NCI-H2029 (cell line): ENCODE results near the gene SRRM4.
A peak's percentile ranks its signal among the peaks of the same experiment; 100 is the strongest.
"Not testable (repeated sequence)": the region's sequence is repeated elsewhere in the genome, so short reads cannot be mapped to it uniquely, and the experiment has no call there.

Experiments
- DNase-seq: peaks from one replicate; lab custom pipeline; 2025; lab: John Stamatoyannopoulos, UW

The SRRM4 gene

DNA sequence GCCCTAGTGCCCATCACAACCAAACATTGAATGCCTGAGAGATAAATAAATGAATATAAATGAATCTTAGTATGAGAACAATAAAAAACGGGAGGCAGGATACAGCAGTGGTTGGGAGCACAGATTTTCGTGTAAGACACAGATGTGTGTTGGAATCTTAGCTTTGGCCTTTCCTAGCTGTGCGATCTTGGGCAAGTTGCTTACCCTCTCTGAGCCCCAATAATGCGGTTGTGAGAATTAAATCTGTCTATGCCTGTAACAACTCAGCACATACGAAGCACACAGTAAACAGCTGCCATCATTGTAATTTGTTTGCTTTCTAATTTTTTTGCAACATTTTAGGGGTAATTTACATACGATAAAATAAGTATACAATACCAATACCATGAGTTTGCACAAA lies 89.8 kb downstream of the SRRM4 start:
- no peak for DNase-seq

DNA sequence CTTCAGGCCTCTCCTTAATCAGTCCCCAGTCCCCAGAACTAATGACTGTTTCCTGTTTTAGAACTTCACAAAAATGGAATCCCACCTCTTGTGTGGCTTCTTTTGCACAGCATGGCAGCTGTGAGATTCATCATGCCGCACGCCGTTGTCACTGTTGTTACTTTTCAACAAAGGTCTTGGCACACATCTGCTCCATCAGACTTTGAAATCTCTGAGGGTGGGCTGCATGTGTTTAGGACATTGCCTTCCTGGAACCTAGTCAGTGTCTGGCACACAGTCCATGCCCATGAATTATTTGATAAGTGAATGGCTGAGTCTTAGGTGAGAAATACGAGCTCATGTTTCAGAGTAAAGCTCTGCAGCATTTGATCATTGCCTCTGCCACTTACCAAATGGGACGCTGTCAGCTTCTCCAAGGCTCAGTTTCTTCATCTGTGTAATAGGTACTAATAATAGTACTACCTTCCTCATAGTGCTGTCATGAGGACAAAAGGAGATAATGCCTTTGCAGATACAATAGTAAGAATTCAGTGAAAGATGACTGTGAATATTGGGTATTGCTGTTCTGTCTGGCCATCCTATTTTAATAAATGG lies 90.4 kb downstream of the SRRM4 start:
- no peak for DNase-seq

DNA sequence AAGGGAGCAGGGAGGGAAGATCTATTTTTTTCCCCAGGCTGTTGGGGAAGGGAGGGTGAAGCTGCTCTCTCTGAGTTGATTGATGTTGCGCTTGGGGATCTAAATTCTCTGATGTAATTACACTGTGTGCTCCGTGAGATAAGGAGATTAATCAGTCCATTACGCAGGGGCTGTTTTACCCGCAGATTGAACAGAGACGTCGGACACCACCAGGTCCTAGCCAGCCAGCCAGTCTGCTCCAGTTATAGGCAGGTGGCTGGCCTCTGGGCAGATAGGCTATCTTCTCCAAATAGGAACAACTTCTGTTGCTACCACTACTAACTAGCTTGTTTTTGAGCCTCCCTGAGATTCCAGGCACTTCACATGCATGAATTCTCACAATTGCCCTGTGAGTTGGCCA lies 91.1 kb downstream of the SRRM4 start:
- no peak for DNase-seq

GRCh38 chr12:119075222-119075787 lies 94.0 kb downstream of the SRRM4 start:
- DNase-seq, result no peak

GRCh38 chr12:119075918-119076317 lies 94.6 kb downstream of the SRRM4 start:
- no peak for DNase-seq

- DNase-seq, result no peak
Measured at GRCh38 chr12:119079530-119079929, 98.2 kb downstream of the SRRM4 start.

DNA sequence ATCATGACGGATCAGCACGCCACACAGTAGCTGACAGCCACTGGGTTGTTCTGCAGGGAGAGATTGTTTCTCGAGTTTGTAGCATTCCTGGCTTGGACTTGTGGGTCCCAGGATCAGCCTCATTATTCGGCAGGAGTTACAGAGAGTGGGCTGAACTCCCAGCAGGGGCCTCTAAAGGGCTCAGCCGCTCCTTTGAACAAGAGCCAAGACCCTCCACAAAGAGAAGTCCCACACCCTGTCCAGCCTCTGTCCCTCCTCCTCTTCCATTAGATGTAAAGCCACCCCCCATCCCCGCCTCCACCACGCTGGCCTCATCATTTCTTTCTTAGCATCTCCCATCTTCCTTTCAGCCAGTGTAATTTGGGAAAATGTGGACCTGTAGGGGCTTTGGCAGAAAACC lies 100.7 kb downstream of the SRRM4 start:
- DNase-seq, result no peak

- peak; percentile 87 for DNase-seq
Measured at GRCh38 chr12:119082496-119082895, 101.2 kb downstream of the SRRM4 start.

DNA sequence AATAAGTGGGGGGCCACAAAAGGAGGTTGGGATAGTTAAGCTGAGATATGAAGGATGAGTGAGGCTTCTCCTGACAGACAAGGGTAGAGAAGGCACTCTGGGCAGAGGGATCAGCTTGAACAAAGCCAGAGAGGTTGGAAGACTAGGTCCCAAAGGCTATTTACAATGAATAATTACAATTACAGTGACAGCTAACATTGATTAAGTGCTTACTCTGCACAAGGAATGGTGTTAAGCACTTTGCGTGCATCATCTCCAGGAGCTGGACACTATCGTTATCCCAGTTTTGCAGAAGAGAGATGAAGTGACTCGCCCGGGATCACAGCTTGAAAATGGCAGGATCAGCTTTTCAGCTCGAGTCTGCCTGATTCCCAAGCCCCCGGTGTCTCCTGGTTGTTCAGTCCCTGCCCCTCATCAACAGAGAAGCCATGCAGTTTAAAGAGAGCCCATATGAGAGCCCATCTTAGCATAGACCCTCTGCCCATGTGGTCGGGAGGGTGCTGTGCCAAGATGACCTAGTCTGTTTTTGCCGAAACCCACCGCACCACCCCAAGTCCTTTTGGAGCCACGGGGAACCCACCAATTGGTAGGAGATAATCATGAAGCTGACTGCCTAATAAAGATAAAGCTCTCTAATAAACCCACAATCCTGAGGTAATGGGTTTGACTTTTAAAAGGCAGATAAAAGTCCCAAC lies 107.5 kb downstream of the SRRM4 start:
- no peak for DNase-seq

DNA sequence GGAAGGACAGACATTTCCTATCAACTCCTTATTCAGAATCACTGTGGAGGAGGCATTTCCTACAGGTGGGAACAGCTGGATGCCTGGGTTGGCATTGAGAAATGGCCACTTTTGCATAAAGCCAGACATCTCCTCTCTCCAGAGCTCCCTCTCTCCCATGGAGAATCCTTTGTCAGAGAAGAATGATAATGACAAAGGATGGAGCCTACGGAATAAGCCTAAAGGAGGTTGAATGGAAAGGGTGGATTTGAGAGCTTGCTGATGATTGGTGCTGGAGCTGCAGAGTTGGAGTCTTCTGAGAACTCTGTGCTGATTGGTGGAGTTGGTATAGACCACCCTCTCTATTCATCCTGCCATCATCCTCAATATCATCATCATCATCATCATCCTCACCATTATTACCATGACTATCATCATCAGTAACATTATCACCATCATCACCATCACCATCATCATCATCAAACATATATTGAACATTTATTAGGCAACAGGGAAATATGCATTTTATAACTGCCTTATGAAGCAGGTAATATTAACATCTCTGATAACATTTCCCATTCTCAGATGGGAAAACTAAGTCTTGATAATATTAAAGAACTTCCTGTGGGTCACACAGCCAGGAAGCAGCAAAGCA lies 108.2 kb downstream of the SRRM4 start:
- DNase-seq, result no peak

GRCh38 chr12:119090276-119090675 lies 108.9 kb downstream of the SRRM4 start:
- DNase-seq, result no peak

DNA sequence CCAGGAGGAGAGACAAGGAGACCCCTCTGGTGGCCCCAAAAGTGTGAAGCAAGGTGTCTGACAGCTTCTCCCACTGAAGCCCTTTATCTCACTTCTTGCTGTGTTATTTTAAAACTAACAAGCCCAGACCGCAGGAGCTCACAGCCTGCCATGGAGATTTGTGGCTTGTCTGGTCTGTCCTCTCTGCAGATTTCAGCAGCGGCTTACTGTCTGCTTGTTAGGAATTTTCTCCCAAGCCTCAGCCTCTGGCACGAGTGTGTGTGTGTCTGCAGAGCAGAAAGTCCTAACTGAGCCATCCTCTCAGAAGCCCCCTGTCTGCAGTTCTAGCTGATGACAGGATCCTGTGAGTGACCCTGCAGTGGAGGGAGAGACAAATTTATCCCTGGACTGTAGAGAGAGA lies 109.5 kb downstream of the SRRM4 start:
- DNase-seq, result no peak

GRCh38 chr12:119096429-119097202 lies 115.3 kb downstream of the SRRM4 start:
- no peak for DNase-seq

DNA sequence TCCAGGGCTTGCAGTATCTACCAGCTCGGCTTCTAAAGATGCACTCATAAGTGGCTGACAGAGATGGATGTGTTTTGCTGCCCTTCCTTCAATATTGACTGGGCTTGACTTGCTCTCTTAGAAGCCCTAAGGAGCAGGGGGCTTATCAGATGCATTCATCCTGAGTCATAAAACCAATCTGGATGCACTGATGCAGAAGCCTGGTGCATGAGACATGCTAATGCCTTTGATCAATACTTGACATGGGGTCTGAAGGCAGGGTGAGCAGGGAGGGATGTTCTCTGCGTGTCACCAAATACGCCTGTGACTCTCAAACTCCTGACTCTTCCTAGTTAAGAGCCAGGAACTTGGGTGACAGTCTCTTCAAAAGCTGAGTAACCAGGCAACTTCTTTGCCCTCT lies 119.6 kb downstream of the SRRM4 start:
- DNase-seq, result no peak

DNA sequence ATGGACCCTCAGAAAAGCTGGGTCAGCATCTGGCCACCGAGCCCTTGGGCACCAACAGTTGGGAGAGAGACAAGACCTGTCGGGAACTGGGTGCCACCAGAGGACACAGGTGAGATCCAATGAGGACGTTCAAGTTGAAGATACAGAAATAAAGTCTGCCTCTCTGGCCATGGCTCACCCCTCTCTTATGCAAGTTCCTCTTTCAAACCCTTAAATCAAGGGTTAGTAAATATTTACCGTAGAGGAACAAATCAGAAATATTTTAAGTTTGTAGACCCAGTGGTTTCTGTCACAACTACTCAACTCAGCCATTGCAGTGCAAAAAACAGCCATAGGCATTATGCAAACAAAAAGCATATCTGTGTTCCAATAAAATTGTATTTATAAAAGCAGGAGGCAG lies 120.9 kb downstream of the SRRM4 start:
- DNase-seq, result no peak

DNA sequence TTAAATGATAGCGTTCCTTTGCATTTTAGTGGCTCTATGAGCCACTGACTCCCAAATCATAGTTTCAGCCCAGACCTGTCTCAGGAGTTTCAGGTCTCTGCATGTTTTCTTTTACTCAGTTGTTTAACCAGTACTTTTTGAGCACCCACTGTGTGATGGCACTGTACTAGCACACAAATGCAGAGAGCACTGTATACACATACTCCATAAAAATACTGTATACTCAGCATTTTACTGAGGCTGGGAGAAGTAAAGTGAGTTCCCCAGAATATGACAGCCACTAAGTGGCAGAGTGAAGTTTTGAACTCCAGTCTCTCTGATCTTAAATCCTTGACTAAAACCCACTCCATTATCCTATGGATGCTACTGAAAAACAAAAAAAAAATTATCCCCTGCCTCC lies 121.4 kb downstream of the SRRM4 start:
- no peak for DNase-seq

DNA sequence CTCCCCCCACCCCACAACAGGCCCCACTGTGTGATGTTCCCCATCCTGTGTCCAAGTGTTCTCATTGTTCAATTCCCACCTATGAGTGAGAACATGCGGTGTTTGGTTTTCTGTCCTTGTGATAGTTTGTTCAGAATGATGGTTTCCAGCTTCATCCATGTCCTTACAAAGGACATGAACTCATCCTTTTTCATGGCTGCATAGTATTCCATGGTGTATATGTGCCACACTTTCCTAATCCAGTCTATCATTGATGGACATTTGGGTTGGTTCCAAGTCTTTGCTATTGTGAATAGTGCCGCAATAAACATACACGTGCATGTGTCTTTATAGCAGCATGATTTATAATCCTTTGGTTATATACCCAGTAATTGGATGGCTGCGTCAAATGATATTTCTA lies 123.6 kb downstream of the SRRM4 start:
- DNase-seq, result not testable (repeated sequence)

GRCh38 chr12:119113496-119113986 lies 132.2 kb downstream of the SRRM4 start:
- no peak for DNase-seq

- DNase-seq, result no peak
Measured at GRCh38 chr12:119114294-119114693, 133.0 kb downstream of the SRRM4 start.

GRCh38 chr12:119115296-119115905 lies 134.1 kb downstream of the SRRM4 start:
- DNase-seq, result peak; percentile 52

DNA sequence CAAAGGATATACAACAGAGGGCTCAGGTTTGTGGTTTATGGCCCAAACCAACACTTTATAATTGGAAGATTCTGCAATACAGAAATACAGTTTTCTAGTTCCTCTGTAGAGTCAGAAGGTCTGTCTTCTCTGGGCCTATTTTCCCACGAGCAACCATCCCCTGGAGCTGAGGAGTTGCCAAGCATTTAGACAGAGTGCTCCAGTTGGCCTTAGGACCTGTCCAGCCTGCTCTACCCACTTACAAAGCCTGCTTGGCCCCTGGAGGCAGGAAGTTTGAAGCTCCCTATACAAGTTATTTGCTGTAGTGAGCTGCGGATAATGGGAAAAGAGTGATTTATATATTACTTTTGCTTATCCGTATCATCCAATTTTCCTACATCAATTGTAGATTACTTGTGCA lies 136.6 kb downstream of the SRRM4 start:
- DNase-seq, result no peak

GRCh38 chr12:119118625-119119024 lies 137.3 kb downstream of the SRRM4 start:
- DNase-seq, result no peak
